Hepatocyte (in vitro differentiated cells): Measurements from ENCODE around the gene PRDM16.

ENCODE experiments used
- EZH2 ChIP-seq: fragments of 200-600 bp; sonication (generic); IDR thresholded peaks from 2 replicates; pipeline ENCODE4 v1.6.1; 2016; ENCODE audit warnings: antibody characterized with exemption, mild to moderate bottlenecking, borderline replicate concordance
- EZH2phosphoT487 ChIP-seq: fragments of 200-600 bp; sonication (generic); IDR thresholded peaks from one replicate; pipeline ENCODE4 v1.6.1; 2018; ENCODE audit warnings: antibody characterized with exemption, mild to moderate bottlenecking, low read depth, moderate library complexity; ENCODE audit not compliant: unreplicated experiment, severe bottlenecking
- TF ChIP-seq, protein P1 (sequence below): fragments of 200-600 bp; sonication (generic); IDR thresholded peaks from 2 replicates; pipeline ENCODE4 v1.5.1; 2016; ENCODE audit warnings: antibody characterized with exemption, mild to moderate bottlenecking; ENCODE audit not compliant: poor library complexity

DNA sequence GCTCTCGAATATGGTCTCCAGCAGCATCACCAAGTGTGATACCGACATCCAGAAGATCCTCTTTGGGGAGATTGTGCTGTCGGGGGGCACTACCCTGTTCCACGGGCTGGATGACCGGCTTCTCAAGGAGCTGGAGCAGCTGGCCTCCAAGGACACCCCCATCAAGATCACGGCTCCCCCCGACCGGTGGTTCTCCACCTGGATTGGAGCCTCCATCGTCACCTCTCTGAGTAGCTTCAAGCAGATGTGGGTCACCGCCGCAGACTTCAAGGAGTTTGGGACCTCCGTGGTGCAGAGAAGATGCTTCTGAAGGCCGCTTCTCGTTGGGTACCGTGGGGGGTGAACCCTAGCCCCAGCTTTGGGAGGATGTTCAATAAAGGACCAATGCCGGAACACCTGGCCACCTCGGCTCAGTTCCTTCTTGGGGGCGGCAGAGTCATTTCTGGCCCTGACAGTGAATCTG lies 46.5 kb upstream of the PRDM16 start:
- TF ChIP-seq EZH2phosphoT487 (no peak), EZH2 (no peak)
- TF ChIP-seq, protein P1, sequence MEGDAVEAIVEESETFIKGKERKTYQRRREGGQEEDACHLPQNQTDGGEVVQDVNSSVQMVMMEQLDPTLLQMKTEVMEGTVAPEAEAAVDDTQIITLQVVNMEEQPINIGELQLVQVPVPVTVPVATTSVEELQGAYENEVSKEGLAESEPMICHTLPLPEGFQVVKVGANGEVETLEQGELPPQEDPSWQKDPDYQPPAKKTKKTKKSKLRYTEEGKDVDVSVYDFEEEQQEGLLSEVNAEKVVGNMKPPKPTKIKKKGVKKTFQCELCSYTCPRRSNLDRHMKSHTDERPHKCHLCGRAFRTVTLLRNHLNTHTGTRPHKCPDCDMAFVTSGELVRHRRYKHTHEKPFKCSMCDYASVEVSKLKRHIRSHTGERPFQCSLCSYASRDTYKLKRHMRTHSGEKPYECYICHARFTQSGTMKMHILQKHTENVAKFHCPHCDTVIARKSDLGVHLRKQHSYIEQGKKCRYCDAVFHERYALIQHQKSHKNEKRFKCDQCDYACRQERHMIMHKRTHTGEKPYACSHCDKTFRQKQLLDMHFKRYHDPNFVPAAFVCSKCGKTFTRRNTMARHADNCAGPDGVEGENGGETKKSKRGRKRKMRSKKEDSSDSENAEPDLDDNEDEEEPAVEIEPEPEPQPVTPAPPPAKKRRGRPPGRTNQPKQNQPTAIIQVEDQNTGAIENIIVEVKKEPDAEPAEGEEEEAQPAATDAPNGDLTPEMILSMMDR, result no peak
